Measurements from ENCODE around the gene MCOLN1.

The MCOLN1 gene

GRCh38 chr19:7522072-7522922 lies at the start of gene MCOLN1:
TSS of gene MCOLN1 (plus strand) at chr19:7522624. CDS start at chr19:7522751, 127 bp downstream.
- peak; percentile 98 for DNase-seq (ENCODE audit: low spot score)

GRCh38 chr19:7475665-7476064 lies 46.8 kb upstream of the MCOLN1 start:
- DNase-seq (ENCODE audit: low spot score): no peak

GRCh38 chr19:7476241-7476640 lies 46.2 kb upstream of the MCOLN1 start:
- DNase-seq (ENCODE audit: low spot score): no peak

GRCh38 chr19:7476777-7477494 lies 45.5 kb upstream of the MCOLN1 start:
- DNase-seq (ENCODE audit: low spot score): no peak

GRCh38 chr19:7477758-7478157 lies 44.7 kb upstream of the MCOLN1 start:
- DNase-seq (ENCODE audit: low spot score): no peak

- no peak for DNase-seq (ENCODE audit: low spot score)
Measured at GRCh38 chr19:7478173-7478842, 44.1 kb upstream of the MCOLN1 start.

GRCh38 chr19:7478843-7479227 lies 43.6 kb upstream of the MCOLN1 start:
- DNase-seq (ENCODE audit: low spot score): no peak

- DNase-seq (ENCODE audit: low spot score): no peak
Measured at GRCh38 chr19:7480222-7480969, 42.0 kb upstream of the MCOLN1 start.

- no peak for DNase-seq (ENCODE audit: low spot score)
Measured at GRCh38 chr19:7480970-7481255, 41.5 kb upstream of the MCOLN1 start.

GRCh38 chr19:7482584-7483439 lies 39.6 kb upstream of the MCOLN1 start:
- DNase-seq (ENCODE audit: low spot score): no peak

- no peak for DNase-seq (ENCODE audit: low spot score)
Measured at GRCh38 chr19:7483720-7484201, 38.7 kb upstream of the MCOLN1 start.

- DNase-seq (ENCODE audit: low spot score): no peak
Measured at GRCh38 chr19:7486923-7487322, 35.5 kb upstream of the MCOLN1 start.

GRCh38 chr19:7488736-7489353 lies 33.6 kb upstream of the MCOLN1 start, which contains the start of gene PEX11G:
TSS of gene PEX11G (minus strand) at chr19:7489035. CDS start at chr19:7489010, 25 bp downstream.
- no peak for DNase-seq (ENCODE audit: low spot score)

- no peak for DNase-seq (ENCODE audit: low spot score)
Measured at GRCh38 chr19:7489609-7490044, 32.8 kb upstream of the MCOLN1 start.

GRCh38 chr19:7492142-7492541 lies 30.3 kb upstream of the MCOLN1 start:
- DNase-seq (ENCODE audit: low spot score): no peak

- no peak for DNase-seq (ENCODE audit: low spot score)
Measured at GRCh38 chr19:7492558-7492957, 29.9 kb upstream of the MCOLN1 start.

- no peak for DNase-seq (ENCODE audit: low spot score)
Measured at GRCh38 chr19:7494416-7495098, 27.9 kb upstream of the MCOLN1 start.

GRCh38 chr19:7497292-7497691 lies 25.1 kb upstream of the MCOLN1 start:
- DNase-seq (ENCODE audit: low spot score): peak; percentile 57

- no peak for DNase-seq (ENCODE audit: low spot score)
Measured at GRCh38 chr19:7500811-7501450, 21.5 kb upstream of the MCOLN1 start.
